Stimulated activated CD8-positive, alpha-beta memory T cell treated with anti-CD3 and anti-CD28 coated beads, Interleukin-7, amount 100 ng/mL, for 48 hours (primary cell): ENCODE measurements around the gene PSME3IP1.

Source experiments
- DNase-seq, 2 donors: peaks; one replicate each; pipeline ENCODE4 v3.0.0-alpha.2; 2020; ENCODE audit warnings: low read depth in 1 of 2; ENCODE audit errors: extremely low read depth in 1 of 2

PSME3IP1 gene

DNA sequence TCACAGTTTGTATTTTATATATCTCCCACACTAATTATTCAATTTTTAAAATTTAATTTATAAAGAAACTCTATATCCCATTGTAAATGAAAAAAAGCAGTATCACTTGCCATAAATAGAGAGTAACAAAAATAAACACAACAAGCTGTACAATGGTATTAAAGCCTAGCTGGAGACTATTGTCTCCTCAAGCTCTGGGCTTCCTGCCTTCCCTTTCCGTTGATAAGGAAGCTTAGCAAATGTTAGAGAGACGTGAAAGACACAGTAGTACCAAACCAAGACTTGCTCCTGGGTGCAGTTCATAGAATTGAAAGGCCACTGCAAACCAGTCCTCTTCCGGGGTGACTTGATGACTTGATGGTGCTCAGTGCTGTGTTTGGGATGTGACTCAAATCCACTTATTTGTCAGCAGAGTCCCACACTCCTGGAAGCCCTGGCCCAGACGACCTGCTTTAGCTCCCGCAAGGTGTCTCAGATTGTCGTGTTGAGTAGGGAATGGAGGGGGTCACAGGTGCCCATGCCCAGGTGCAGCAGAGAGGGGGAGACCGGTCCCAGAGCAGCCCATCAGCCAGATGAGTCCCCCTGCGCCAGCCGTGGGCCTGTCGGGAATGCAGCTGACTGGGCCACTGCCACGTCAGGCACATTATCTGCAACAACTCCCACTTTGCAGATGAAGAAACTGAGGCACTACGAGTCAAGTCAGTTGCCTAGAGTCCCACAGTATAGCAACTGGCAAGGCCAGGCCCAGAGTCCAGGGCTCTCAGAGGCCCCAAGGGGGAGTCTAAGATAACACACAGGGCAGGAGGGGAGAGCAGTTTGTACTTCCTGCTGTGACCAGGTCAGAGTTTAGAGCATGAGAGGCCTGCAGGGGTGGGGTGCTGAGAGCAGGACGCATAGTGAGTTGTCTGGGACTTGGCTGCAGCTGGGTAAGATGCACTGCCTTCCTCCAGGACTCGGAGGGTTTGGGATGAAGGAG is 40.5 kb downstream of the PSME3IP1 start:
- no peak for DNase-seq

DNA sequence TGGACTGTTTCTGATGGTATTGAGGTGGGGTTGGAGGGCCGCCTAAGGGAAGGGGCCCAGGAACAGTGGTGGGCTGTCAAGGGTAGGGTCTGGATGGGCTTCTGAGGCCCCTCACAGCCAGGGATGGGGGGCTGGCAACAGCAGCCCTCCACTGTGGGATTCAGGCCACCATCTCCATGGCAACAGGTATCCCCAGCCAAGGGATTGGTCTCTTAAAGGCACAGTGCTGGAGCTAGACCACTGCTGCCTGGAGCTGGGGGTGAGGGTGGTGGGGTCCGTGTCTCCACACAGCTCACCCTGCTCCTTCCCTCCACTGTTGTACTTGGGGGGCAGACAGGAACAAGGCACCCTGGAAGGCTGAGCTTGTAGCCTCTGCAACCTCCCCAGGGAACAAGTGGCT is 41.8 kb downstream of the PSME3IP1 start:
- no peak for DNase-seq

DNA sequence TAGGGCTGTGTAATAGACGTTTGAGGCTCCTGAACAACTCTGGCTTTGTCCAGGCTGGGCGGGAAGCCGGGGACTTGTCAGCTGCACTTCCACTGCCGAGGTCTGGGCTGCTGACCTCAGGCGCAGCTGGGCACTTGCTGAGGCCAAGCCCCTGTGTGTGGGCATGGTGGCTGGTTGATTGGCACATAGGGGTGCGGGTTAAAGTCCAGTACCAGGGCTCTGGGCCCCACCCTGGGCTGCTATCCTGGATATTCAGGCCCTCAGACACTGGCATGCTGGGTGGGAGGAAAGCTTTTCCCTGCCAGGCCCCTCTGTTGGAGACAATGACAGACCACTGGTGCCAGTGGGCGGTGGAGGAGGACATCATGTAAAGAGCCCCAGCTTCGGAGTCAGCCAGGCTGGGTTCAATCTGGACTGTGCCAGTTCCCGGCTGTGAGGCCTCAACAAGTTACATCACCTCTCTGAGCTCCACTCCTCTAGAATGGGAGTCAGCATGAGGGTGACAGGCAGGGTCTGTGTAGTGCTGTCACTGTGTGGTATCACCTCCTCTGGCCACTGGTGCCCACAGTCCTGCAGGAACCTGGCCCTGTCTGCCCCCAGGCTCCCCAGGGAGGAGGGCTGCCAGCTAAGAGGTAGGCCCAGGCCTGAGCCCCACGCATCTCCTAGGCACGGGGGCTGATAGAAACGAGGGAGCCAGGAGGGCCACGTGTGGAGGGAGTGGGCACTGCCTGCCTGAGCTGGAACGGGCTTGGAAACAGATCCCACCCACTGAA is 42.5 kb downstream of the PSME3IP1 start:
- no peak for DNase-seq

DNA sequence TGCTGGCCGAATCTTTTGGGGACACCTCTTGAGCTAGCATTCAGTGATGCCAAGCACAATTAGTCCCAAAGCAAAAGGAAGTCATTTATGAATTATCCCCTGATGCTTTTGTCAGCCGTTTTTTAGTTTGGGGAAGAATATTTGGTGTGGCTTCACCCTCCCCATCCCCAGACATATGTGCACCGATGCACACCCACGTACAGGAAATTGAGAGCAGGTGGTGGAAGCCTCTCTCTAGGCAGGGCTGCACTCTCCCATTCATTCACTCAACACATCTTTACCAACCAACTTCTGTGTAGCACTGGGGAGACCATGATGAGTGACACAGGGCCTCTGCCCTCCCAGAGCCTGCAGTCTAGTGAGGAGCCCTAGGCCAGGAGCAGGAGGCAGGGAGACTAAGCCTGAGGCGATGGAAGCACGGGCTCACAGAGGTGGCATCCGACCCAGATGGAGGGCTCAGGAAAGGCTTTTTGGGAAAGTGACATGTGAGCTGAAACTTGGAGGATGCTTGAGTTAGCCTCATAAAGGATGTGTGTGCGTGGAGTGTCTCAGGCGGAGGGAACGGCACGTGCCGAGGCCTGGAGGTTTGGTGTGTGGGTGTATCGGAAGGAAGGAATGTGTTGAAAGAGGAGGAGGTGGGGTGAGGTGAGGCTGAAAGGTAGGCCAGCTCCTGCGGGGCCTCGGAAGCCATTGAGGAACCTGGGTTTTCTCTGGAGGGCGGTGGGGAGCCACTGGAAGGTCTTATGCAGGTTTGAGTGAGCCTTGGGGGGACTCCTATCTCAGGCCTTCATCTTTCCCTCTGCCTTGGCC is 43.8 kb downstream of the PSME3IP1 start:
- DNase-seq, result no peak

DNA sequence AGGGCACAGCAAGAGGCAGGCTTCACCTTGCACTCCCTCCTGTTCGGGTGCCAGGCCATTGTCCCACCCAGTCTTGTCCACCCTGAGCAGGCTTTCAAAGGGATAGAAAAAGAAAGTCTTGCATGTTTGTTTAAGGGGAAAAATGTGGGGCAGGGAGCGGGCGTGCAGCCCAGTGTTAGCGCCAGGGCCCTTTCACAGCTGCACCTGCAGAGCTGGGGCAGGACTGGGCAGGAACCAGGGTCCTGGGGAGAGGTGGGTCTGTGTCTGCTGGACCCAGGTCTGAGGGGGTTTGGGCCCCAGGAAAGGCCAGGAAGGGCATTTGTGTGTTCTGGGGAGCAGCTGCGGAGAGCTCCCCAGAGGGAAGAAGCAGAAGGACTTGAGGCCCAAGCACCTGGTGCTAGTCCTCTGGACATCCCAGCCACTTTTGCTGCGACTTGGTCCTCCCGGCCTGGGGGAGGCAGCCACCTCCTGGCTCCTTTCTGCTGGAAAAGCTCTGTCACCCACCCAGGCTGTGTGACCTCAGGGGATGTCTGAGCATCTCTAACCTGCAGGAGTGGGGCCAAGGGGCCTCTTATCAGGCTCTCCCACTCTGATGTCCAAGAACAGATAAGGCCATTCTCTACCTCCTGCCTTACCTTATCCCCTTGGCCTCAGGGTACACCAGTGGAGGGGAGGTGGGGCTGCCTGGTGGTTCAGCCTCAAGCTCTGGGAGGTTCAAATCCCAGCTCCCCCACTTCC is 44.7 kb downstream of the PSME3IP1 start:
- DNase-seq, result no peak

DNA sequence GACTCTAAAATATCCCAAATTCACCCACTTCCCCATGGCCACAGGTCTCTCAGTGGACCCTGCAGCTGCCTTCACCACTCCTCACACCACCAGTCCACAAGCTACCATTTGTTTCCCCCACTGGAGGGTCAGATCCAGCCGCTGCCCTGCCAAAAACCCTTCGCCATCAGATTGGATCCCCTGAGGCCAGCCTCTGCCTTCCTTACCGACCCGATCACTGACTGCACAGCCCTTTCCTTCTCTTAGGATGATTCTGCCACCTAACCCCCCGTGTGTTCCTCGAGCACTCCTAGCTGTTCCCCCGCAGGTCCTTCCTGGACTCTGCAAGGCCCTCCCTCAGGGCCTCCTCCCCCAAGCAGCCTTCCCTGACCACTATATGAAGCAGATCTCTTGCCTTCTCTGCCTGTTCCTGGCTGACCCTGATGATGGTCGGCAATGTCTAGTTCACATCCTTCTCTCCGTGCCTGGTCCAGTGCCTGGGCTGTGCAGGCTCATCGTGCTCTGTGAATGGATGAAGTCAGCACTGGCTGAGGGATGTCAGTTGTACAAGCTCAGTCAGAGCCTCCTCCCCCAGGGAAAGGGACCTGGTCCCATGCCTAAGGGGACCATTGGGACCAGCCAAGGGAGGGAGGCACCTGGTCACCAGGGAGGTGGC is 47.4 kb downstream of the PSME3IP1 start:
- DNase-seq, result no peak

DNA sequence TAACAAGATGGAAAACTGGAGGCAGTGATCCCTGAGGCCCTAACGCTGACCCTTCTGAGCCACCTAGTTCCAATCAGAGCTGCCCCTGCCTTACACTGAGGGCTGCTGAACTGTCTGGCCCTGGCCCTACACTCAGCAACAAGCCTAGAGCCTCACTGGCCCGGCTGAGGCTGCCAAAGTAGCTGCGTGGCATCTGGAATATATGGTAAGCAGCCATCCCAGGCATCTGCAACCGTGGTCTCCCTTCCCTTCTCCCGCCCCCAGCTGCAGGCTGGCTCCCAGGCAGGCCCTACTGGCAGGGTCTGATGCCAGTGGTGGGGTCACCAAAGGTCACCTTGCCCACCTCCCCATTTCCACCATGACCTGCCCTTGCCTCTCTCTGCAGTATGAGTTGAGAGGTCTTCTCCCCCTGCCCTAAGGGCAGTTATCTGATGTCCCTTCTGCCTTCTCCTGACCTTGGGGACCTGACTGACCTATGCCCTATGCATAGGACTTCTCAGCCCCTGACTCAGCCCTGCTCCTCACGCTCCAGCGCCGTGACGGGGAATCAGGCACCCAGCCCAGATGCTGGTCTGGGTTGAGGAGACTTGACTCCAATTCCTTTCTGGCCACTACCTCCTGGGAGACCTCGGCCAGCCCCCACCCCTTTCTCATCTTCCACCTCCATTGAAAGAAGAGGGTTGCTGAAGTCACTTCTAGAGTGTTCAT is 48.1 kb downstream of the PSME3IP1 start:
- no peak for DNase-seq

DNA sequence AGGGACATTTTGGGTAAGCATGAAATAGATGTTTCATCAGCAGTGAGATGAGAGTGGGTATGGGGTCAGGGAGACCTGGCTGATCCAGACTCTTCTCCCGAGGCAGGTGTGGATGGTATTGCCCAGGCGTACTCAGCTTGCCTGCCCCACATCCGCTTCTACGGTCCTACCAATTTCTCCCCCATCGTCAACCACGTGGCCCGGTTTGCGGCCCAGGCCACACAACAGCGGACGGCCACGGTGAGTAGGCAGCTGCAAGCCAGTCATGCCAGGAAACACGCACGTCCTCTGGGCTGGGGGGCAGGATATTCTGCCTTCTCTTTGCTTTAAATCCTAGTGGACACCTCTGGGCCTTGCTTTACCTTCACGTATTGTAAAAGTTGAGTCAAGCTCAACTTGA is 48.8 kb downstream of the PSME3IP1 start:
- DNase-seq, result no peak

DNA sequence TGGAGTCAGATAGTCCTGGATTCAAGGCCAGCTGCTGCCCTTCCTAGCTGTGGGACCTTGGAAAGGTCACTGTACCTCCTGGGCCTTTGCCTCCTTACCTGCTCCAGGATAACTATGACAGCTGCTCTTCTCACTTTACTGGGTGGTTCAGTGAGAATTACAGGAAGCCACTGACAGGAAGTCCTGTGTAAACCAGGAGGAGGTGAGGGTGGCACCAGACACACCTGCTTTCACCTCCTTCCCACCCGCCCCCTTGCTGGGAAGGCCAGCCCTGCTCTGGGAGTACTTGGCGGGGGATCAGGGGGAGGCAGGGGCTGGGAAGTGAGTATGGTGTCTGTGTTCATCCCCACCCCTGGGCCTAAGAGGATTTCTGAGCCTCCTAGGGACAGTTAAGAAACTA is 50.9 kb downstream of the PSME3IP1 start:
- DNase-seq, result no peak

DNA sequence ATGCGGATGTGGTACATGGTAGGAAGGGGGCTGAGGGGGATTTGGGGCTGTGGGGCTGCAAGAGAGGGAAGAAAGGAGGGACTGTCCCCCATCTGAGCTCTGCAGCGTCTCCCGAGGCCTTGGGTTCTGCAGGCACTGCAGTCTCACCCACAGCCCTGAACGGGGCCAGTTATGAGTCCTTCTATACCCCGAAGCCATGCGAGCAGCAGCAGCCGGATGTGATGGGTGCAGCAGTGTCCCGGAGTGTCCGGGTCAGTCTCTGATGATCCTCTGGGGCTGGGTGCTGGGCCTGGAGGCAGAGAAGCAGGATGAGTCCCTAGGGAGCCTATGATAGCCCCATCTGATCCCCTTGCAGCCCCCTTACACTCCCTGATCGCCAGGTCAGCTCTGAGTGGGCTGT is 52.0 kb downstream of the PSME3IP1 start:
- no peak for DNase-seq

DNA sequence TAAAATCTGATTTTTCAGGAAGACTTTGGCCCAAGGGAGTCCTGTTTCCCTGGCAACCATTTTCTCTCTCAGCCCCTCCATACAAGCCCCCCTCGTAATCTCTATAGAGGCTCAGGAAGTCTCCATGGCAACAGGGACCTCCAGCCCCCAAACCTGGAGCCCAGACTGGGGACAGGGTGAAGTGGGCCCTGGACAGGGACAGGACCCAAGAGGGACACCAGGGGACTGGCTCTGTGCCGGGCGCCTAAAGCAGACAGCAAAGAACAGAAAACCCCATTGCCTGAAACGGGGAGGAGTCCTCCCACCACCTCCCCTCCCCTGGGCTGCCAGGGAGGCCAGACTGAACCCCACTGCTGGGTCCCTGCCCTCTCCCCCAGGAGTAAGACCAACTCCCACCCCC is 52.8 kb downstream of the PSME3IP1 start:
- DNase-seq, result no peak

DNA sequence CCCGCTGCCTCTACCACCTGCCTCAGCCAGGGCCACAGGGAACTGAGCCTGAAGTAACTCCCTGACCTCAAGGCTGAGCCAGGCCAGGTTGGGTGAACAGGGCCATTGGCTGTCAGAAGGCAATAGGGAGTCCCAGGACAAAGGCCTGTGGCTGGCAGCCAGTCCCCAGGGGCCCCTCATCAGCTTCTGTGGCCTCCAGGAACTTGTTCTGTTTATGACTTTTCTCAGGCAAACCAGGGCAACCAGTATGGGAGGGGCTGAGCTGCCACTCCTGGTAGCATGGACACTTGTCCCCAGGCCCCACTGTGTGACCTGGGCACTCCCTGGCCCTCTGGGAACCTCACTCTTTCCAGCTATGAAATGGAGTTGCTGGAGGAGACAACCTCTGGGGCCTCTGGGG is 53.4 kb downstream of the PSME3IP1 start:
- DNase-seq, result no peak

DNA sequence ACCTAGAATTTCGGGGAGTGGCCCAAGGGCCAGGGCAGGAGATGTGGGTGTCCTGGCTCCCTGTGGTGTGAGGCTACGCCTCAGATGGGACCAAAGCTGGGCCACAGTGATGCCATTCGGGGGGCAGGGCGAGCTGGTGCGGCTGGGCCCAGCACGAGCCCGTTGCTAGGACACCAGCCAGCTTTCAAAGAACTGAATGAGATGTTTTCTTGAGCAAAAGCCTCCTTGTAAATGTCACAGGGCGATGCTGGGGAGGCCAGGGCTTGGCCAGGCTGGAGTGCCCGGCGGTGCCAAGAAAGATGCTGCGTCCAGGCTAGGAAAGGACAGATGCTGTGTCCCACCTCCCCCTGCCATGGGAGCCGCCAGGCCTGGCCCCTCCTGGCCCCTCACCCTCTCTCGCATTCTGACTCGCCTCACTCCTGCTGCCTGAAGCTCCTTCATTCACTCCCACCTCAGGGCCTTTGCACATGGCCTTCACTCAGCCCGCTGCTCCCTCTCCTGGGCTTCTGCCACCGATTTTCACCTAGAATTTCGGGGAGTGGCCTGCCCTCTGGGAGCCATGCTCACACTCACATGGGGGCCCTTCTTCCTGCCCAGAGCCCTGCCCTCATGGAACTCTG is 54.4 kb downstream of the PSME3IP1 start:
- DNase-seq, result no peak

DNA sequence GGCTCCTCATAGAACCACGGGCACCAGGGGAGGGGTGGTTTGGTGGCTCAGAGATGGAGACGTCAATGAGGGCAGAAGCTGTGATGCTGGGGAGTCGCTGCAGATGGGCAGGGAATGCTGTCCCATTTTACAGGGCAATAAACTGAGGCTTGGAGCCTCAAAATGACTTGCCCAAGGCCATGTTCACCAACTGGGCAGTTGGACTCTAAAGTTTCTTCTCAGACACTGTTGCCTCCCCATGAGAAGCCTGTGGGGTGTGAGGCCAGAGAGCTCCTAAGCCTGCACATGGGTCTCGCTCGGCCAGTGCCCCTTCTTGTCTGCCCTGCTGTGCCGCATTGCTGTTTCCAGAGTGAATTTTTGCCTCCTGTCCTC is 54.9 kb downstream of the PSME3IP1 start:
- no peak for DNase-seq

DNA sequence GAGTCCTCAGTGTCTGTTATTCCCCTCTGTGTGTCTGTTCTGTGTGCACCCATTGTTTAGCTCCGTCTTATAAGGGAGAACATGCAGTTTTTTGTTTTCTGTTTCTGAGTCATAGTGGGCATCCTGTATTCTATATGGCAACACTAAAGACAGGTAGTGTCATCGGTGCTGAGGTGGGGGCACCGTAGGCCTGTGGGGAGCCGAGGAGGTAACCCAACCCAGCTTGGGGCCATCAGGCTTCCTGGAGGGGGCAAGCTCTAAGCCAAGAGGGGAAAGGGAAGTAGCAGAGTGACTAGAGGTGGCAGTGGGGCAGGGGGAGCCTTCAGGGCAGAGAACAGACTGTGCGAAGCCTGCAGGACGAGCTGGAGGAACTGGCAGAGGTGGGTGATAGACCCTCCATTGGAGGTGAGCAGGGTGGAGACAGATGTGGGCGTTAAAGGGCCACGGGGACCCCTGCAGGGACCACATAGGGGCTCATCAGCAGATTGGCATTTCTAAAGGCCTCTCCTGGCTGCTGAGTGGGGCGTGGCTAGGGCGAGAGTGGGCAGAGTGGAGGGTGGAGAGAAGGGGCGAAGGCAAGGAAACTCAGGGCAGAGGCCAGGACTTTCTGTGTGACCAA is 57.0 kb downstream of the PSME3IP1 start:
- DNase-seq, result peak in 1 of 2 donors; percentile 62

DNA sequence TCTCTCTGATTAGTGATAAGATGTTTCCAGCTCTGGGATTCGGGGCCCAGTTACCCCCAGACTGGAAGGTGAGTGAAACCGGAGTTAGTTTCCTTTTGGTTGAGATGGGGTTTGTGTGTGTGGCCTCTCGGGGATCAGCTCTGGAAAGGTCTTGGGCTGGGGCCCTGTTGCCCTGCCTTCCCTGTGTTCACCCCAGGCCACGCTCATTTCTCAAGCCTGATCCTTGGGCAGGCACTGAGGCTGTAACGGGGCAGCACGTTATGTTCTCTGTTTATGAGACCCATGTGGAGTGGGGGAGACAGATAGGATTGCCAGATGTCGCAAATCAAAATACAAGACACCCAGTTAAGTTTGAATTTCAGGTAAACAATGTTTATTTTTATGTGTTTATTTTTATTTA is 58.0 kb downstream of the PSME3IP1 start:
- no peak for DNase-seq

DNA sequence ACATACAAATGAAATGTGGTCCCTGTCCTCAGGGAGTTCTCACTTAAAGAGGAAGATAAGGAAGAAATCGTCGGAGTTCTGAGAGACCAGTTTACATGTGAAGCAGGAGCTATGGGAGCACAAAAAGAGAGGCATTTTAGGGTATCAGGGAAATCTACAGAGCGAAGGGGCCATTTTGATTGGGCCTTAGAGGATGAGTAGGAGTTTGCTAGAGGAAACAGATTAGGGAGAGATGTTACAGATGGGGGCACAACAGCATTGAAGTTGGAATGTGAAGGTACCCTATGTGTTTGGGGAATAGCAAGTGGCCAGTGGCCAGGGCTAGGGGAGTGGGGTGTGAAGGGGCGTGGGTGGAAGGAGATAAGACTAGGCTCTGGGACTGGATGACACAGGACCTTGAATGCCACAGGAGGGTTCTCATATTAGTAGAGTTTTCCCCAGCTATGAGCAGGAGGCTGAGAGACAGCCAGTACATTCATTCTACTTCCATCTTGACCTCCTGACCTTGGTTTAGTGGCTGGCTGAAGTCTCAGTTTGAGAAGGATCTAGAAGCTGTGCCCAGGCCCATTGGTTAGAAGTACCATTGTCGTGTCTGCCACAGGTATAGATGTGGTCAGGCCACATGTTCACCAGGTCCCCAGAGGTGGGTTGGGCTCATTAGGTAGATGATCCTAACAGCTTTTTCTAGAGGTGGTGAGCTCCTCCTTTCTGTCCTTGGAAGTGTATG is 58.6 kb downstream of the PSME3IP1 start:
- no peak for DNase-seq

DNA sequence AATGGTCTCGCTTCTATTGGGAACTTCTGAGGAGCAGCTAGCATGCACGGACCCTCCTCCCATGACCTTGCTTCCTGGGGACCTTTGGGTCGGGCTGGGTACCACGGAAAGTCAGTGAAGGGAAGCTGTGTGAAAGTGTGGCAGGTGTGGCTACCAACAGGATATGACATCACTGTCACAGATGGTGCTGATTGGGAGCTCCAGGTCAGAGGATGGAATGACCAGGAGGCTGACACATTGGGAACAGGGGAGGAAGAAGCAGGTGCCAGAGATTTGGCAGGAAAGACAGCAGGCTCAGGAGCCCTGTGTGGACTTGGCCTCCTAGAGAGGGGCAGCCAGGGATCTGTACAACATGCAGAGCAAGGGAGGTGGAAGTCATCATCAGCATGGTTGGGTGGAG is 59.4 kb downstream of the PSME3IP1 start:
- DNase-seq, result no peak
